ENCODE data around the gene ABCC8.

The ABCC8 gene

GRCh38 chr11:17397311-17398002 is 79.2 kb downstream of the ABCC8 start:
- ChIA-PET CTCF (interaction anchor here (0.7 to 1.6 kb wide), 4 partner anchors 9 to 176 kb away, joined by 3 to 5 read pairs (median 3); partner anchors contain the start of gene KCNJ11), POLR2A (no interaction called here)
- no peak overlapping the region for H3K4me3 ChIP-seq (ENCODE audit: low read depth, low read length)
- H3K27ac ChIP-seq (ENCODE audit: extremely low read depth, low read depth, low read length) = no peak overlapping the region
- H3K36me3 ChIP-seq (ENCODE audit: control insufficient read depth in 2 of 2, insufficient read depth in 1 of 2, low read length in 2 of 2) = no peaks in the 10 kb centered on the region
- no peak for TF ChIP-seq ZSCAN30 (tag by site-specific recombination; IDR thresholded peaks at IDR 0.05)
- no peak for TF ChIP-seq KLF9 (tag by site-specific recombination; IDR thresholded peaks at IDR 0.05; ENCODE audit: low read depth)
- TF ChIP-seq INSM2 (tag by site-specific recombination; IDR thresholded peaks at IDR 0.05) = no peak
- no peak for TF ChIP-seq ZNF560 (tag by site-specific recombination; IDR thresholded peaks at IDR 0.05; ENCODE audit: borderline replicate concordance)
- TF ChIP-seq YY2 (tag by site-specific recombination; IDR thresholded peaks at IDR 0.05) = no peak
- no peak for TF ChIP-seq ZNF660 (tag by site-specific recombination; IDR thresholded peaks at IDR 0.05)
- no peak for TF ChIP-seq ZNF596 (tag by site-specific recombination; IDR thresholded peaks at IDR 0.05)
- TF ChIP-seq ZNF571 (tag by site-specific recombination; IDR thresholded peaks at IDR 0.05) = no peak
- TF ChIP-seq PATZ1 (tag by site-specific recombination; IDR thresholded peaks at IDR 0.05) = no peak
- no peak for TF ChIP-seq ZFP37 (tag by site-specific recombination; IDR thresholded peaks at IDR 0.05)
- H3K9me3 ChIP-seq (ENCODE audit: control insufficient read depth, insufficient read depth, low read depth, low read length) = no peaks in the 10 kb centered on the region
- no peaks in the 10 kb centered on the region for H3K4me1 ChIP-seq (ENCODE audit: control insufficient read depth, insufficient read depth, low read length)

- Histone ChIP-seq H3K36me3 (ENCODE audit: control insufficient read depth in 2 of 2, insufficient read depth in 1 of 2, low read length in 2 of 2) (no peaks in the 10 kb centered on the region), H3K27ac (ENCODE audit: extremely low read depth, low read depth, low read length) (no peak overlapping the region), H3K4me3 (ENCODE audit: low read depth, low read length) (no peak overlapping the region), H3K4me1 (ENCODE audit: control insufficient read depth, insufficient read depth, low read length) (no peaks in the 10 kb centered on the region), H3K9me3 (ENCODE audit: control insufficient read depth, insufficient read depth, low read depth, low read length) (no peaks in the 10 kb centered on the region)
- POLR2A ChIA-PET = interaction anchor here (0.6 kb wide), 1 partner anchor 45 kb away, joined by 8 read pairs; no protein-coding TSS in a partner anchor
- TF ChIP-seq HOXC10 (CRISPR knock-in tag; IDR thresholded peaks at IDR 0.05) = no peak
- no peak for TF ChIP-seq ZNF202 (tag by site-specific recombination; IDR thresholded peaks at IDR 0.05; ENCODE audit: borderline replicate concordance)
- no peak for TF ChIP-seq ZSCAN16 (tag by site-specific recombination; IDR thresholded peaks at IDR 0.05)
- TF ChIP-seq ZNF24 (tag by site-specific recombination; IDR thresholded peaks at IDR 0.05) = no peak
- no peak for TF ChIP-seq KLF17 (tag by site-specific recombination; IDR thresholded peaks at IDR 0.05)
- no peak for TF ChIP-seq KLF1 (tag by site-specific recombination; IDR thresholded peaks at IDR 0.05)
- no peak for TF ChIP-seq ZSCAN18 (tag by site-specific recombination; IDR thresholded peaks at IDR 0.05)
- no peak for TF ChIP-seq ZNF654 (tag by site-specific recombination; IDR thresholded peaks at IDR 0.05; ENCODE audit: low read depth)
- no peak for TF ChIP-seq ZNF791 (tag by site-specific recombination; IDR thresholded peaks at IDR 0.05)
- no peak for TF ChIP-seq ZNF692 (tag by site-specific recombination; IDR thresholded peaks at IDR 0.05)
- no peak for TF ChIP-seq ZBTB21 (tag by site-specific recombination; IDR thresholded peaks at IDR 0.05)
- TF ChIP-seq ZNF670 (tag by site-specific recombination; IDR thresholded peaks at IDR 0.05; ENCODE audit: low read depth) = no peak
- no peak for TF ChIP-seq MEIS1 (CRISPR knock-in tag; IDR thresholded peaks at IDR 0.05; ENCODE audit: borderline replicate concordance)
- TF ChIP-seq ZBTB48 (tag by site-specific recombination; IDR thresholded peaks at IDR 0.05) = no peak
- CTCF ChIA-PET = interaction anchor here (0.6 to 1.6 kb wide), 4 partner anchors 9 to 175 kb away, joined by 3 to 5 read pairs (median 3); no protein-coding TSS in a partner anchor
These were observed 79.9 kb downstream of the ABCC8 start for GRCh38 chr11:17396598-17397310.
